ENCODE measurements around the gene PTPRZ1.

DNA sequence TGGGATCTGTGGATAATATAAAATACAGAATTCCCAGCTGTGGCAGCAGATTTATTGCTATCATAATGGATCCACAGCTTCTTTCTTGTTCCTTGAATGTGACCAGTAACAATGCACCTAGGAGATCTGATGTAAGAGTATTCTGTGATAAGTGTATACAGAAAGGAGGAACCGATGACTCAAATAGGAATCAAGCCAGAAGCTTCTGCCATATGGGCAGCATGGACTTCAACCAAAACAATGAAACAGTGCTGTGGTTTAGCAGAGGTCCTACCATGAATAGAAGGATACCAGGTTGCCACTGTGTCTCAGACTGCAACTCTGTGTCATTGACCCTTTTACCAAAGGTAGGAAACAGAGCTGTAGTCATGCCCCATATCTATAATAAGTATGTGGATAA is 81.8 kb downstream of the PTPRZ1 start:
- TF ChIP-seq, protein P1, sequence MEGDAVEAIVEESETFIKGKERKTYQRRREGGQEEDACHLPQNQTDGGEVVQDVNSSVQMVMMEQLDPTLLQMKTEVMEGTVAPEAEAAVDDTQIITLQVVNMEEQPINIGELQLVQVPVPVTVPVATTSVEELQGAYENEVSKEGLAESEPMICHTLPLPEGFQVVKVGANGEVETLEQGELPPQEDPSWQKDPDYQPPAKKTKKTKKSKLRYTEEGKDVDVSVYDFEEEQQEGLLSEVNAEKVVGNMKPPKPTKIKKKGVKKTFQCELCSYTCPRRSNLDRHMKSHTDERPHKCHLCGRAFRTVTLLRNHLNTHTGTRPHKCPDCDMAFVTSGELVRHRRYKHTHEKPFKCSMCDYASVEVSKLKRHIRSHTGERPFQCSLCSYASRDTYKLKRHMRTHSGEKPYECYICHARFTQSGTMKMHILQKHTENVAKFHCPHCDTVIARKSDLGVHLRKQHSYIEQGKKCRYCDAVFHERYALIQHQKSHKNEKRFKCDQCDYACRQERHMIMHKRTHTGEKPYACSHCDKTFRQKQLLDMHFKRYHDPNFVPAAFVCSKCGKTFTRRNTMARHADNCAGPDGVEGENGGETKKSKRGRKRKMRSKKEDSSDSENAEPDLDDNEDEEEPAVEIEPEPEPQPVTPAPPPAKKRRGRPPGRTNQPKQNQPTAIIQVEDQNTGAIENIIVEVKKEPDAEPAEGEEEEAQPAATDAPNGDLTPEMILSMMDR (IDR thresholded peaks at IDR 0.05), result no peak
- TF ChIP-seq EZH2 (IDR thresholded peaks at IDR 0.05; ENCODE audit: borderline replicate concordance, insufficient read depth, low read depth, low read length, poor library complexity, severe bottlenecking), result no peak

Measured in B cell (primary cell).